COLO829 (cell line): ENCODE results near the gene ATP5MC3.
A peak's percentile ranks its signal among the peaks of the same experiment; 100 is the strongest.

Experiments
- DNase-seq: peaks from one replicate; pipeline ENCODE4 v3.0.0; 2012; ENCODE audit warnings: low spot score

ATP5MC3 gene

GRCh38 chr2:175167792-175168563, 13.5 kb downstream of the ATP5MC3 start, which contains the start of gene ATF2:
TSS of gene ATF2 (minus strand) at chr2:175168203. CDS start at chr2:175136443, 31,760 bp downstream.
- DNase-seq: peak; percentile 96

GRCh38 chr2:175167076-175167791, 14.3 kb downstream of the ATP5MC3 start:
- no peak for DNase-seq

GRCh38 chr2:175166216-175166824, 15.2 kb downstream of the ATP5MC3 start:
- no peak for DNase-seq

GRCh38 chr2:175164235-175164634, 17.3 kb downstream of the ATP5MC3 start:
- DNase-seq: no peak

GRCh38 chr2:175158894-175159293, 22.6 kb downstream of the ATP5MC3 start:
- no peak for DNase-seq

GRCh38 chr2:175156534-175156933, 25.0 kb downstream of the ATP5MC3 start:
- DNase-seq: no peak

GRCh38 chr2:175154661-175155082, 26.8 kb downstream of the ATP5MC3 start:
- no peak for DNase-seq

GRCh38 chr2:175152242-175152641, 29.3 kb downstream of the ATP5MC3 start:
- DNase-seq: no peak

- DNase-seq: no peak
Observed at GRCh38 chr2:175151791-175152190, 29.7 kb downstream of the ATP5MC3 start.

- DNase-seq: no peak
Observed at GRCh38 chr2:175147186-175147585, 34.3 kb downstream of the ATP5MC3 start.

GRCh38 chr2:175143678-175144077, 37.8 kb downstream of the ATP5MC3 start:
- DNase-seq: no peak

- no peak for DNase-seq
Observed at GRCh38 chr2:175143191-175143590, 38.3 kb downstream of the ATP5MC3 start.

GRCh38 chr2:175140332-175140731, 41.2 kb downstream of the ATP5MC3 start:
- no peak for DNase-seq

- no peak for DNase-seq
Observed at GRCh38 chr2:175137793-175138192, 43.7 kb downstream of the ATP5MC3 start.

GRCh38 chr2:175136334-175137215, 44.9 kb downstream of the ATP5MC3 start:
- no peak for DNase-seq

- DNase-seq: no peak
Observed at GRCh38 chr2:175135862-175136261, 45.6 kb downstream of the ATP5MC3 start.

GRCh38 chr2:175135177-175135576, 46.3 kb downstream of the ATP5MC3 start:
- no peak for DNase-seq

GRCh38 chr2:175131252-175131651, 50.3 kb downstream of the ATP5MC3 start:
- DNase-seq: no peak

- no peak for DNase-seq
Observed at GRCh38 chr2:175126661-175127060, 54.8 kb downstream of the ATP5MC3 start.
